HepG2 (cell line): Measurements from ENCODE around the gene BBS1. TPM values are rescaled to one million over a fixed set of nuclear protein-coding genes. Genes with fewer than 3 reads are reported as not detected.

Source experiments
- ATM ChIP-seq: fragments of 450-650 bp; IDR thresholded peaks from 2 replicates; pipeline ENCODE4 v1.7.1; 2017; ENCODE audit warnings: mild to moderate bottlenecking, borderline replicate concordance
- E2F2 ChIP-seq: sonication (generic); formaldehyde crosslinking; IDR thresholded peaks from 2 replicates; pipeline ENCODE4 v1.4.0; 2020; ENCODE audit warnings: missing genetic modification reagents, borderline replicate concordance
- ERF ChIP-seq: IDR thresholded peaks from 2 replicates; pipeline ENCODE4 v1.6.1; 2018; ENCODE audit warnings: missing biosample characterization, missing genetic modification reagents
- GABPA ChIP-seq, 2 experiments: IDR thresholded peaks; 2 replicates each; pipeline ENCODE4 v1.6.1; 2011 to 2016; ENCODE audit warnings: low read depth in 2 of 2, low read length in 1 of 2, missing biosample characterization in 1 of 2, missing genetic modification characterization in 1 of 2
- HNRNPLL ChIP-seq: fragments of 200-400 bp; formaldehyde crosslinking; IDR thresholded peaks from 2 replicates; pipeline ENCODE4 v1.6.1; 2017; ENCODE audit warnings: mild to moderate bottlenecking, low read depth, low read length; ENCODE audit not compliant: poor library complexity, severe bottlenecking
- MXD1 ChIP-seq: sonication (generic); formaldehyde crosslinking; IDR thresholded peaks from 2 replicates; pipeline ENCODE4 v1.4.0; 2020; ENCODE audit warnings: mild to moderate bottlenecking, missing genetic modification reagents
- PRDM4 ChIP-seq: sonication (generic); formaldehyde crosslinking; IDR thresholded peaks from 2 replicates; pipeline ENCODE4 v1.9.0; 2021; ENCODE audit warnings: missing genetic modification reagents, borderline replicate concordance
- RFX1 ChIP-seq: fragments of 450-650 bp; IDR thresholded peaks from 2 replicates; pipeline ENCODE4 v1.6.1; 2017
- SATB2 ChIP-seq: sonication (generic); formaldehyde crosslinking; IDR thresholded peaks from 2 replicates; pipeline ENCODE4 v1.5.0; 2020; ENCODE audit warnings: missing genetic modification reagents
- SNAI1 ChIP-seq: sonication (generic); formaldehyde crosslinking; IDR thresholded peaks from 2 replicates; pipeline ENCODE4 v1.5.0; 2020; ENCODE audit warnings: mild to moderate bottlenecking, missing genetic modification reagents, borderline replicate concordance
- ZBTB40 ChIP-seq, 2 experiments: fragments of 450-650 bp in 1 of 2; sonication (generic) in 1 of 2; formaldehyde crosslinking in 1 of 2; IDR thresholded peaks; 2 replicates each; pipeline versions ENCODE4 v1.6.1 to v1.8.0; 2016 to 2022; ENCODE audit warnings: antibody characterized with exemption in 1 of 2, mild to moderate bottlenecking in 1 of 2, missing genetic modification reagents in 1 of 2
- ZNF337 ChIP-seq: sonication (generic); formaldehyde crosslinking; IDR thresholded peaks from 2 replicates; pipeline ENCODE4 v1.5.1; 2020; ENCODE audit warnings: missing genetic modification reagents, low read depth, mild to moderate bottlenecking, borderline replicate concordance
- ZNF354B ChIP-seq: sonication (generic); formaldehyde crosslinking; IDR thresholded peaks from 2 replicates; pipeline ENCODE4 v1.8.0; 2022; ENCODE audit warnings: mild to moderate bottlenecking, missing genetic modification reagents
- ZNF674 ChIP-seq: sonication (generic); formaldehyde crosslinking; IDR thresholded peaks from 2 replicates; pipeline ENCODE4 v1.5.0; 2020; ENCODE audit warnings: low read depth, mild to moderate bottlenecking, missing genetic modification reagents
- ZNF878 ChIP-seq: sonication (generic); formaldehyde crosslinking; IDR thresholded peaks from 2 replicates; pipeline ENCODE4 v1.8.1; 2023; ENCODE audit warnings: mild to moderate bottlenecking, missing genetic modification reagents, moderate library complexity
- polyA plus RNA-seq, 8 experiments: library from polyadenylated mRNA; depleted of rRNA in 3 of 8; stranded (reverse) in 7 of 8; unstranded in 1 of 8; fragments of >200 nt; fragmentation: Illumina TruSeq in 4 of 8; extraction: Trizol in 4 of 8; gene quantifications; 2 replicates each; pipeline versions ENCODE4 v1.2.1 to v1.2.3, GENCODE V29; 2011 to 2016; ENCODE audit warnings: low read depth in 4 of 8, missing spikeins in 1 of 8, mixed read lengths in 1 of 8; ENCODE audit not compliant: insufficient read depth in 1 of 8
- total RNA-seq, 5 experiments: library from RNA; depleted of rRNA; stranded (reverse); fragments of >200 nt; fragmentation: Illumina TruSeq; extraction: Trizol; gene quantifications; 2 replicates each; pipeline ENCODE4 v1.2.3, GENCODE V29; 2016; ENCODE audit warnings: low read depth in 1 of 5

BBS1 gene
- total and polyA plus RNA-seq, 2 of the 13 experiments (the other 11 are each of a cell fraction or from before 2014, with no cell fraction given): 11.7 to 14.1 TPM

- TF ChIP-seq ZNF354B (CRISPR knock-in tag) (no peak), ZNF674 (no peak), MXD1 (no peak), ATM (no peak), ZBTB40 (IDR thresholded peaks at IDR 0.05) (no peak), ZBTB40 (CRISPR knock-in tag; IDR thresholded peaks at IDR 0.05) (no peak), ERF (0 out of 2 replicates have a peak, but pooled peaks have one; percentile 10), ZNF878 (CRISPR knock-in tag) (no peak), SNAI1 (CRISPR knock-in tag) (no peak), ZNF337 (CRISPR knock-in tag) (no peak), SATB2 (CRISPR knock-in tag) (no peak), HNRNPLL (no peak), PRDM4 (CRISPR knock-in tag) (no peak), E2F2 (CRISPR knock-in tag) (no peak), GABPA (IDR thresholded peaks at IDR 0.05; ENCODE audit: low read depth, low read length) (no peak), GABPA (CRISPR knock-in tag; IDR thresholded peaks at IDR 0.05; ENCODE audit: low read depth) (no peak), RFX1 (no peak)
Measured at GRCh38 chr11:66546368-66546965, 36.0 kb downstream of the BBS1 start, which contains the start of gene ACTN3 (continued).
